H1 (cell line): ENCODE measurements around the gene CHD9. TPM values are rescaled to one million over a fixed set of nuclear protein-coding genes. Genes with fewer than 3 reads are reported as not detected.
A peak's percentile ranks its signal among the peaks of the same experiment; 100 is the strongest.

ENCODE experiments used
- CTCF ChIA-PET: fragments of 300-600 bp; sonication (Branson Sonifier 250); formaldehyde crosslinking; loops from one replicate; lab custom pipeline; 2021; ENCODE audit not compliant: partially characterized antibody; lab: Charles Lee
- POLR2A ChIA-PET: fragments of 300-600 bp; sonication (Branson Sonifier 250); formaldehyde crosslinking; loops from one replicate; lab custom pipeline; 2021; ENCODE audit warnings: inconsistent platforms; ENCODE audit not compliant: partially characterized antibody; lab: Charles Lee
- DNase-seq, 2 experiments: peaks; one replicate each; pipeline versions ENCODE4 v3.0.0 to v3.0.0-alpha.2; 2010 to 2022; ENCODE audit warnings: low spot score in 2 of 2, low read depth in 1 of 2, mixed read lengths in 1 of 2
- FAIRE-seq: peaks from 2 replicates; lab custom pipeline; 2011; peaks lifted over from hg19 to GRCh38; lab: Jason Lieb, UNC
- H2AFZ ChIP-seq: 2 replicates; pipeline ENCODE4 v1.8.1; 2012; ENCODE audit warnings: low read length, inconsistent platforms
- H2AK5ac ChIP-seq: 2 replicates; pipeline ENCODE4 v1.6.1; 2013; ENCODE audit warnings: low read depth, low read length
- H2BK120ac ChIP-seq: replicated peaks from 2 replicates; pipeline ENCODE3; 2013; ENCODE audit warnings: low read depth, low read length, inconsistent platforms
- H2BK12ac ChIP-seq: 2 replicates; pipeline ENCODE4 v1.6.1; 2013; ENCODE audit warnings: low read depth, low read length
- H2BK15ac ChIP-seq: 2 replicates; pipeline ENCODE4 v1.6.1; 2013; ENCODE audit warnings: low read length
- H2BK20ac ChIP-seq: 2 replicates; pipeline ENCODE4 v1.6.1; 2013; ENCODE audit warnings: low read length
- H2BK5ac ChIP-seq: 2 replicates; pipeline ENCODE4 v1.6.1; 2013; ENCODE audit warnings: low read depth, low read length
- H3K14ac ChIP-seq: 2 replicates; pipeline ENCODE4 v1.6.1; 2013; ENCODE audit warnings: inconsistent platforms; ENCODE audit not compliant: insufficient read length
- H3K18ac ChIP-seq: 2 replicates; pipeline ENCODE4 v1.6.1; 2013; ENCODE audit warnings: low read length; ENCODE audit errors: extremely low read depth
- H3K23ac ChIP-seq: 2 replicates; pipeline ENCODE4 v1.6.1; 2013; ENCODE audit warnings: inconsistent platforms; ENCODE audit not compliant: insufficient read length
- H3K23me2 ChIP-seq: 2 replicates; pipeline ENCODE4 v1.6.1; 2013; ENCODE audit warnings: low read depth, low read length
- H3K27ac ChIP-seq: 2 replicates; pipeline ENCODE4 v1.6.1; 2011; ENCODE audit warnings: low read depth, low read length, inconsistent platforms
- H3K27me3 ChIP-seq, 4 experiments: replicated peaks in 1 of 4; 1 replicate in 1 of 4; 2 replicates in 3 of 4; pipeline versions ENCODE4 v1.6.1 to v1.8.1; 2011 to 2013; ENCODE audit warnings: low read length in 3 of 4, mild to moderate bottlenecking in 3 of 4, inconsistent platforms in 2 of 4, mixed read lengths in 2 of 4, moderate library complexity in 1 of 4; ENCODE audit not compliant: control insufficient read depth in 3 of 4, insufficient read depth in 3 of 4; ENCODE audit errors: extremely low read depth in 1 of 4
- H3K36me3 ChIP-seq, 4 experiments: 2 replicates each; pipeline versions ENCODE4 v1.6.1 to v1.8.1; 2011 to 2013; ENCODE audit warnings: mild to moderate bottlenecking in 4 of 4, low read length in 3 of 4, moderate library complexity in 2 of 4, control low read depth in 1 of 4, inconsistent platforms in 1 of 4; ENCODE audit not compliant: insufficient read depth in 4 of 4, control insufficient read depth in 2 of 4
- H3K4ac ChIP-seq: replicated peaks from 2 replicates; pipeline ENCODE3; 2013; ENCODE audit warnings: low read length, low read depth, mixed read lengths, inconsistent platforms; ENCODE audit not compliant: insufficient read length
- H3K4me1 ChIP-seq, 4 experiments: replicated peaks in 1 of 4; 1 replicate in 1 of 4; 2 replicates in 3 of 4; pipeline versions ENCODE4 v1.6.1 to v1.8.1; 2011 to 2013; ENCODE audit warnings: low read length in 3 of 4, inconsistent platforms in 2 of 4, mixed read lengths in 1 of 4; ENCODE audit not compliant: insufficient read depth in 4 of 4, control insufficient read depth in 3 of 4
- H3K4me2 ChIP-seq, 2 experiments: 2 replicates each; pipeline versions ENCODE4 v1.6.1 to v1.8.1; 2011 to 2013; ENCODE audit warnings: low read depth in 2 of 2, low read length in 2 of 2, control low read depth in 1 of 2, inconsistent platforms in 1 of 2, mild to moderate bottlenecking in 1 of 2; ENCODE audit not compliant: insufficient read depth in 1 of 2
- H3K4me3 ChIP-seq, 4 experiments: fragments of 200-600, 300-600 bp in 1 of 4; sonication (generic), shearing (Covaris generic), sonication (Bioruptor Twin) in 1 of 4; 2 replicates each; pipeline versions ENCODE4 v1.5.1 to v1.8.1; 2011 to 2016; ENCODE audit warnings: low read length in 4 of 4, low read depth in 3 of 4, control low read depth in 2 of 4, inconsistent platforms in 2 of 4, mild to moderate bottlenecking in 2 of 4, mixed read lengths in 1 of 4, moderate library complexity in 1 of 4; ENCODE audit not compliant: insufficient read depth in 2 of 4; ENCODE audit errors: extremely low read depth in 1 of 4
- H3K56ac ChIP-seq: replicated peaks from 2 replicates; pipeline ENCODE3; 2013; ENCODE audit warnings: low read depth, mild to moderate bottlenecking, mixed read lengths, low read length, inconsistent platforms; ENCODE audit not compliant: insufficient read length
- H3K79me1 ChIP-seq: 2 replicates; pipeline ENCODE4 v1.6.1; 2013; ENCODE audit warnings: low read depth, low read length, control low read depth
- H3K79me2 ChIP-seq, 2 experiments: 2 replicates each; pipeline versions ENCODE4 v1.6.1 to v1.8.1; 2012 to 2013; ENCODE audit warnings: low read length in 2 of 2, mild to moderate bottlenecking in 2 of 2, inconsistent platforms in 1 of 2; ENCODE audit not compliant: insufficient read depth in 2 of 2, control insufficient read depth in 1 of 2
- H3K9ac ChIP-seq, 4 experiments: replicated peaks in 1 of 4; 1 replicate in 1 of 4; 2 replicates in 3 of 4; pipeline versions ENCODE4 v1.6.1 to v1.8.1; 2011 to 2013; ENCODE audit warnings: low read depth in 3 of 4, low read length in 3 of 4, control low read depth in 2 of 4, mild to moderate bottlenecking in 2 of 4, moderate library complexity in 2 of 4, inconsistent platforms in 1 of 4; ENCODE audit errors: extremely low read depth in 1 of 4
- H3K9me3 ChIP-seq, 2 experiments: 2 replicates each; pipeline versions ENCODE4 v1.6.1 to v1.8.1; 2012 to 2013; ENCODE audit warnings: mild to moderate bottlenecking in 2 of 2, moderate library complexity in 2 of 2, control low read depth in 1 of 2, inconsistent platforms in 1 of 2, low read depth in 1 of 2, low read length in 1 of 2, mixed read lengths in 1 of 2; ENCODE audit not compliant: insufficient read depth in 2 of 2
- H4K20me1 ChIP-seq, 2 experiments: replicated peaks in 1 of 2; 2 replicates each; pipeline versions ENCODE3 to v1.8.1; 2011 to 2013; ENCODE audit warnings: inconsistent platforms in 2 of 2, low read length in 2 of 2, mild to moderate bottlenecking in 1 of 2; ENCODE audit not compliant: insufficient read depth in 2 of 2, control insufficient read depth in 1 of 2
- H4K5ac ChIP-seq: 2 replicates; pipeline ENCODE4 v1.6.1; 2013; ENCODE audit warnings: low read length, low read depth, mixed read lengths, inconsistent platforms; ENCODE audit not compliant: insufficient read length
- H4K8ac ChIP-seq: 2 replicates; pipeline ENCODE4 v1.8.0; 2013; ENCODE audit warnings: mild to moderate bottlenecking, moderate library complexity, low read length, inconsistent platforms; ENCODE audit not compliant: insufficient read depth; ENCODE audit errors: extremely low read depth
- H4K91ac ChIP-seq: replicated peaks from 2 replicates; pipeline ENCODE3; 2013; ENCODE audit warnings: low read length, mixed read lengths, inconsistent platforms; ENCODE audit not compliant: insufficient read length
- HDAC2 ChIP-seq, 2 experiments: fragments of 300-600 bp in 1 of 2; sonication (generic) in 1 of 2; IDR thresholded peaks; 2 replicates each; pipeline ENCODE4 v1.6.1; 2011 to 2012; ENCODE audit warnings: low read depth in 2 of 2, low read length in 2 of 2, mild to moderate bottlenecking in 2 of 2, moderate library complexity in 2 of 2, borderline replicate concordance in 1 of 2, inconsistent platforms in 1 of 2
- MAFK ChIP-seq: IDR thresholded peaks from 2 replicates; pipeline ENCODE4 v1.6.1; 2012; ENCODE audit warnings: low read depth, mild to moderate bottlenecking, improper control_type of control experiment, low read length
- SP2 ChIP-seq: IDR thresholded peaks from 2 replicates; pipeline ENCODE4 v1.6.1; 2012; ENCODE audit warnings: mild to moderate bottlenecking, low read length, inconsistent platforms
- TAF7 ChIP-seq: optimal IDR thresholded peaks from 2 replicates; pipeline ENCODE3; 2011; ENCODE audit warnings: low read depth, mild to moderate bottlenecking, inconsistent platforms, low read length, moderate library complexity, borderline replicate concordance
- WGBS, 2 experiments: shearing (Covaris generic) in 1 of 2; methylation state at CpG; one replicate each; pipeline versions ENCODE4 v1.1.6 to v1.1.7; 2013 to 2015; ENCODE audit warnings: low lambda C conversion rate in 2 of 2, mixed read lengths in 2 of 2, inconsistent platforms in 1 of 2, low coverage in 1 of 2, missing lambda C conversion rate in 1 of 2; ENCODE audit not compliant: insufficient replicate concordance in 2 of 2, insufficient coverage in 1 of 2, insufficient read length in 1 of 2; ENCODE audit errors: extremely low coverage in 1 of 2, missing lambda C conversion rate in 1 of 2; 5-methylcytosine and 5-hydroxymethylcytosine counted together
- polyA plus RNA-seq, 7 experiments: library from polyadenylated mRNA; depleted of rRNA in 3 of 7; stranded (reverse) in 5 of 7; unstranded in 2 of 7; fragments of >200 nt in 5 of 7; fragments of 200-250 nt in 2 of 7; gene quantifications; 1 replicate in 5 of 7; 2 replicates in 1 of 7; 4 replicates in 1 of 7; pipeline versions ENCODE4 v1.2.1 to v1.2.3, GENCODE V29; 2011 to 2013; ENCODE audit warnings: missing spikeins in 2 of 7, mixed read lengths in 2 of 7
- total RNA-seq: library from RNA; stranded (reverse); fragmentation: NEBNext Ultra II Directional; extraction: Animal tissue kit (Norgen Biotek cat#: 25700); gene quantifications from 2 replicates; pipeline ENCODE4 v1.2.1, GENCODE V29; 2021
- TF ChIP-seq, protein P1 (sequence below): IDR thresholded peaks from 2 replicates; pipeline ENCODE4 v1.6.1; 2012; ENCODE audit warnings: inconsistent platforms

Gene CHD9
- total and polyA plus RNA-seq, 2 of the 8 experiments (the other 6 are each of a cell fraction or from before 2014, with no cell fraction given): 9.9 to 32.4 TPM

GRCh38 chr16:53224951-53225533, 170.3 kb downstream of the CHD9 start:
- peaks cover 0 to 72% (median 20%) of the 10 kb centered on the region in 4 experiments; a peak in 7 of 8 replicates for H3K36me3 ChIP-seq
- no peak overlapping the region for H2BK120ac ChIP-seq
- H3K18ac ChIP-seq: no peak overlapping the region
- no peaks in the 10 kb centered on the region for H3K27me3 ChIP-seq
- no peaks in the 10 kb centered on the region for H3K79me1 ChIP-seq
- H4K20me1 ChIP-seq: peaks cover 2 to 3% of the 10 kb centered on the region in 2 experiments
- no peak overlapping the region for H2AFZ ChIP-seq
- POLR2A ChIA-PET: no interaction called here
- H3K9ac ChIP-seq: no peak overlapping the region
- TF ChIP-seq, protein P1, sequence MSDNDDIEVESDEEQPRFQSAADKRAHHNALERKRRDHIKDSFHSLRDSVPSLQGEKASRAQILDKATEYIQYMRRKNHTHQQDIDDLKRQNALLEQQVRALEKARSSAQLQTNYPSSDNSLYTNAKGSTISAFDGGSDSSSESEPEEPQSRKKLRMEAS: no peak
- 0 out of 2 replicates have a peak, but pooled peaks have one; percentile 21 for TF ChIP-seq MAFK
- no peak for TF ChIP-seq SP2
- no peak for TF ChIP-seq TAF7
- no peak for TF ChIP-seq HDAC2 (IDR thresholded peaks at IDR 0.05; ENCODE audit: borderline replicate concordance in 1 of 2, low read depth in 2 of 2, low read length in 2 of 2)
- no peaks in the 10 kb centered on the region for H3K4me1 ChIP-seq
- no peak overlapping the region for H3K4me3 ChIP-seq
- no peak overlapping the region for H2AK5ac ChIP-seq
- H3K23me2 ChIP-seq: no peaks in the 10 kb centered on the region
- FAIRE-seq (no peak), DNase-seq (no peak)
- H2BK20ac ChIP-seq: no peak overlapping the region
- H2BK15ac ChIP-seq: no peak overlapping the region
- no peak overlapping the region for H2BK5ac ChIP-seq
- H4K8ac ChIP-seq: no peak overlapping the region
- H3K56ac ChIP-seq: no peak overlapping the region
- H3K4me2 ChIP-seq: no peak overlapping the region
- 84% methylated on average over 2 of the region's 2 CpGs; no CpG with 5 or more reads in 1 of the 2 experiments for WGBS, 2 experiments
- H3K23ac ChIP-seq: no peak overlapping the region
- H4K5ac ChIP-seq: no peak overlapping the region
- H3K14ac ChIP-seq: no peak overlapping the region
- H2BK12ac ChIP-seq: no peak overlapping the region
- CTCF ChIA-PET: no interaction called here
- no peak overlapping the region for H3K4ac ChIP-seq
- H3K9me3 ChIP-seq: no peaks in the 10 kb centered on the region
- peaks cover 0 to 28% of the 10 kb centered on the region in 2 experiments; a peak in 2 of 4 replicates for H3K79me2 ChIP-seq
- H3K27ac ChIP-seq: no peak overlapping the region
- no peak overlapping the region for H4K91ac ChIP-seq
